Tibial artery (tissue), 4 donors: Measurements from ENCODE around the gene MYO15B.

ENCODE experiments used
- DNase-seq, 2 donors: peaks; one replicate each; pipeline ENCODE4 v3.0.0-alpha.2; 2019
- H3K27ac ChIP-seq, 2 donors: fragments of 200-600 bp; sonication (generic) in 1 of 2; 1 replicate in 1 of 2; 2 replicates in 1 of 2; pipeline ENCODE4 v1.5.1; 2018 to 2019; ENCODE audit warnings: mild to moderate bottlenecking in 1 of 2
- H3K27me3 ChIP-seq, 2 donors: fragments of 200-600 bp; sonication (generic) in 1 of 2; one replicate each; pipeline versions ENCODE4 v1.5.1 to v1.6.0; 2016 to 2019
- H3K36me3 ChIP-seq, 3 donors: fragments of 200-600 bp; sonication (generic) in 2 of 3; one replicate each; pipeline ENCODE4 v1.5.1; 2016 to 2019; ENCODE audit warnings: mild to moderate bottlenecking in 2 of 3
- H3K4me1 ChIP-seq, 4 donors: fragments of 200-600 bp; sonication (generic) in 2 of 4; 1 replicate in 3 of 4; 2 replicates in 1 of 4; pipeline ENCODE4 v1.5.1; 2016 to 2019
- H3K4me3 ChIP-seq, 2 donors: fragments of 200-600 bp; sonication (generic) in 1 of 2; 1 replicate in 1 of 2; 2 replicates in 1 of 2; pipeline ENCODE4 v1.5.1; 2018 to 2019; ENCODE audit warnings: mild to moderate bottlenecking in 2 of 2
- H3K9me3 ChIP-seq, 3 donors: fragments of 200-600 bp; sonication (generic) in 1 of 3; one replicate each; pipeline ENCODE4 v1.5.1; 2016 to 2019
- CTCF ChIP-seq, 2 experiments: fragments of 200-600 bp in 1 of 2; fragments of 450-650 bp in 1 of 2; IDR thresholded peaks; one replicate each; pipeline ENCODE4 v1.5.1; 2017 to 2019; ENCODE audit warnings: antibody characterized with exemption in 2 of 2, mild to moderate bottlenecking in 1 of 2, moderate library complexity in 1 of 2
- intact Hi-C: fragments of 100-400 bp; cut with DNase I; formaldehyde crosslinking; loops from one replicate; pipeline ENCODE4 v1.15.0; 2023; ENCODE audit warnings: low total_unique reads

The MYO15B gene

GRCh38 chr17:75561927-75562603, 25.5 kb upstream of the MYO15B start:
- Histone ChIP-seq H3K36me3 (peaks cover 0 to 41% (median 11%) of the 10 kb centered on the region in 3 donors), H3K9me3 (no peaks in the 10 kb centered on the region), H3K4me3 (no peak overlapping the region), H3K27me3 (no peaks in the 10 kb centered on the region), H3K4me1 (peaks cover 0 to 17% (median 0%) of the 10 kb centered on the region in 4 donors), H3K27ac (no peak overlapping the region)
- DNase-seq = no peak
- no peak for TF ChIP-seq CTCF (IDR thresholded peaks at IDR 0.05)
- intact Hi-C loops = no loop called here

GRCh38 chr17:75563063-75563758, 24.4 kb upstream of the MYO15B start:
- peaks cover 0 to 6% (median 0%) of the 10 kb centered on the region in 4 donors for H3K4me1 ChIP-seq
- no peaks in the 10 kb centered on the region for H3K9me3 ChIP-seq
- no peak for TF ChIP-seq CTCF (IDR thresholded peaks at IDR 0.05)
- intact Hi-C loops = no loop called here
- no peak overlapping the region for H3K4me3 ChIP-seq
- no peak overlapping the region for H3K27ac ChIP-seq
- peaks cover 0 to 45% (median 11%) of the 10 kb centered on the region in 3 donors for H3K36me3 ChIP-seq
- no peaks in the 10 kb centered on the region for H3K27me3 ChIP-seq
- DNase-seq = no peak

GRCh38 chr17:75564195-75564594, 23.4 kb upstream of the MYO15B start:
- no peak overlapping the region for H3K4me3 ChIP-seq
- H3K27me3 ChIP-seq = no peaks in the 10 kb centered on the region
- H3K27ac ChIP-seq = no peak overlapping the region
- H3K36me3 ChIP-seq = peaks cover 0 to 55% (median 11%) of the 10 kb centered on the region in 3 donors
- H3K9me3 ChIP-seq = no peaks in the 10 kb centered on the region
- TF ChIP-seq CTCF (IDR thresholded peaks at IDR 0.05) = no peak
- peaks cover 0 to 3% (median 0%) of the 10 kb centered on the region in 4 donors for H3K4me1 ChIP-seq
- no peak for DNase-seq
- intact Hi-C loops = no loop called here

- Histone ChIP-seq H3K36me3 (peaks cover 0 to 63% (median 11%) of the 10 kb centered on the region in 3 donors), H3K4me3 (no peak overlapping the region)
- intact Hi-C loops = no loop called here
Measured at GRCh38 chr17:75565066-75565465, 22.5 kb upstream of the MYO15B start.

GRCh38 chr17:75565618-75566017, 22.0 kb upstream of the MYO15B start:
- Histone ChIP-seq H3K27me3 (no peaks in the 10 kb centered on the region), H3K9me3 (no peaks in the 10 kb centered on the region), H3K4me3 (no peak overlapping the region), H3K27ac (no peak overlapping the region), H3K36me3 (peaks cover 0 to 69% (median 11%) of the 10 kb centered on the region in 3 donors), H3K4me1 (peaks cover 0 to 3% (median 0%) of the 10 kb centered on the region in 4 donors)
- DNase-seq = no peak
- intact Hi-C loops = no loop called here
- no peak for TF ChIP-seq CTCF (IDR thresholded peaks at IDR 0.05)

More at GRCh38 chr17:75565066-75565465, 22.5 kb upstream of the MYO15B start:
- no peaks in the 10 kb centered on the region for H3K9me3 ChIP-seq
- H3K27me3 ChIP-seq = no peaks in the 10 kb centered on the region
- H3K4me1 ChIP-seq = peaks cover 0 to 3% (median 0%) of the 10 kb centered on the region in 4 donors
- no peak overlapping the region for H3K27ac ChIP-seq
- TF ChIP-seq CTCF (IDR thresholded peaks at IDR 0.05) = no peak
- no peak for DNase-seq
